IgD-negative memory B cell (primary cell): Measurements from ENCODE around the gene VWA7. TPM values are rescaled to one million over a fixed set of nuclear protein-coding genes. Genes with fewer than 3 reads are reported as not detected.

Experiments
- H3K27ac Mint-ChIP-seq, 3 donors: one replicate each; pipeline ENCODE4 v1.8.0; 2020 to 2022; ENCODE audit warnings: mild to moderate bottlenecking in 3 of 3, mixed read lengths in 3 of 3, moderate library complexity in 1 of 3
- H3K27me3 Mint-ChIP-seq: one replicate; pipeline ENCODE4 v1.8.0; 2021; ENCODE audit warnings: mixed read lengths
- H3K36me3 Mint-ChIP-seq: one replicate; pipeline ENCODE4 v1.8.0; 2020; ENCODE audit warnings: mild to moderate bottlenecking, mixed read lengths
- H3K4me1 Mint-ChIP-seq, 3 donors: one replicate each; pipeline ENCODE4 v1.8.0; 2020 to 2022; ENCODE audit warnings: mixed read lengths in 3 of 3, mild to moderate bottlenecking in 1 of 3
- H3K4me3 Mint-ChIP-seq, 4 donors: one replicate each; pipeline ENCODE4 v1.8.0; 2020 to 2022; ENCODE audit warnings: mild to moderate bottlenecking in 4 of 4, mixed read lengths in 4 of 4, moderate library complexity in 3 of 4
- H3K9me3 Mint-ChIP-seq, 3 donors: one replicate each; pipeline ENCODE4 v1.8.0; 2020 to 2021; ENCODE audit warnings: mixed read lengths in 3 of 3, mild to moderate bottlenecking in 1 of 3
- polyA plus RNA-seq: library from polyadenylated mRNA; unstranded; fragments of 300-500 nt; fragmentation: Illumina TruSeq; gene quantifications from one replicate; pipeline ENCODE4 v1.2.3, GENCODE V29; 2021

VWA7 gene
- polyA plus RNA-seq, 1 donor from 2014 or later: 2.6 TPM

- Mint-ChIP-seq H3K27me3 (peaks cover 2% of the 10 kb centered on the region), H3K27ac (peak overlapping the region; percentile 9 to 54 (median 19)), H3K4me1 (peaks cover 31 to 39% (median 35%) of the 10 kb centered on the region in 3 donors), H3K4me3 (peak overlapping the region in 2 of 4 donors; percentile 65 to 76), H3K36me3 (peaks cover 6% of the 10 kb centered on the region), H3K9me3 (no peaks in the 10 kb centered on the region)
These were observed 15.6 kb upstream of the VWA7 start for GRCh38 chr6:31792761-31793171.

GRCh38 chr6:31792090-31792374 lies 14.9 kb upstream of the VWA7 start:
- peak overlapping the region in 2 of 3 donors; percentile 19 to 58 for H3K27ac Mint-ChIP-seq
- H3K36me3 Mint-ChIP-seq: peaks cover 6% of the 10 kb centered on the region
- peaks cover 2% of the 10 kb centered on the region for H3K27me3 Mint-ChIP-seq
- no peaks in the 10 kb centered on the region for H3K9me3 Mint-ChIP-seq
- H3K4me3 Mint-ChIP-seq: peak overlapping the region in 2 of 4 donors; percentile 70 to 72
- peaks cover 23 to 33% (median 32%) of the 10 kb centered on the region in 3 donors for H3K4me1 Mint-ChIP-seq

- peak overlapping the region in 2 of 3 donors; percentile 58 to 85 for H3K27ac Mint-ChIP-seq
- peaks cover 2% of the 10 kb centered on the region for H3K27me3 Mint-ChIP-seq
- H3K4me3 Mint-ChIP-seq: peak overlapping the region in 3 of 4 donors; percentile 3 to 72 (median 70)
- H3K36me3 Mint-ChIP-seq: peaks cover 6% of the 10 kb centered on the region
- H3K4me1 Mint-ChIP-seq: peaks cover 22 to 31% (median 29%) of the 10 kb centered on the region in 3 donors
- no peaks in the 10 kb centered on the region for H3K9me3 Mint-ChIP-seq
These were observed 14.4 kb upstream of the VWA7 start for GRCh38 chr6:31791324-31792089.

- no peak overlapping the region for H3K4me3 Mint-ChIP-seq
- H3K9me3 Mint-ChIP-seq: no peaks in the 10 kb centered on the region
These were observed 8.3 kb upstream of the VWA7 start for GRCh38 chr6:31785475-31785874.

GRCh38 chr6:31784098-31784925 lies 7.2 kb upstream of the VWA7 start:
- Mint-ChIP-seq H3K27me3 (no peaks in the 10 kb centered on the region), H3K4me3 (no peak overlapping the region), H3K9me3 (no peaks in the 10 kb centered on the region), H3K36me3 (peaks cover 2% of the 10 kb centered on the region), H3K4me1 (peaks cover 2 to 9% (median 4%) of the 10 kb centered on the region in 3 donors), H3K27ac (peak overlapping the region; percentile 56 to 83 (median 68))

More at GRCh38 chr6:31785475-31785874, 8.3 kb upstream of the VWA7 start:
- Mint-ChIP-seq H3K4me1 (peaks cover 6 to 13% (median 10%) of the 10 kb centered on the region in 3 donors), H3K27me3 (no peaks in the 10 kb centered on the region), H3K36me3 (peaks cover 3% of the 10 kb centered on the region), H3K27ac (no peak overlapping the region)

GRCh38 chr6:31782126-31782855 lies 5.2 kb upstream of the VWA7 start:
- no peaks in the 10 kb centered on the region for H3K27me3 Mint-ChIP-seq
- H3K4me3 Mint-ChIP-seq: no peak overlapping the region
- H3K9me3 Mint-ChIP-seq: no peaks in the 10 kb centered on the region
- no peak overlapping the region for H3K27ac Mint-ChIP-seq
- H3K4me1 Mint-ChIP-seq: peaks cover 0 to 2% (median 1%) of the 10 kb centered on the region in 3 donors
- H3K36me3 Mint-ChIP-seq: peaks cover 2% of the 10 kb centered on the region

GRCh38 chr6:31781244-31782125 lies 4.4 kb upstream of the VWA7 start:
- Mint-ChIP-seq H3K36me3 (peaks cover 2% of the 10 kb centered on the region), H3K27me3 (no peaks in the 10 kb centered on the region), H3K4me1 (peaks cover 0 to 8% (median 7%) of the 10 kb centered on the region in 3 donors), H3K27ac (no peak overlapping the region), H3K4me3 (peak overlapping the region in 1 of 4 donors; percentile 79), H3K9me3 (no peaks in the 10 kb centered on the region)

GRCh38 chr6:31780507-31781243 lies 3.5 kb upstream of the VWA7 start:
- Mint-ChIP-seq H3K4me3 (no peak overlapping the region), H3K27me3 (no peaks in the 10 kb centered on the region), H3K27ac (no peak overlapping the region), H3K9me3 (no peaks in the 10 kb centered on the region), H3K36me3 (peaks cover 2% of the 10 kb centered on the region), H3K4me1 (peaks cover 0 to 11% (median 10%) of the 10 kb centered on the region in 3 donors)

GRCh38 chr6:31779908-31780307 lies 2.8 kb upstream of the VWA7 start:
- Mint-ChIP-seq H3K27me3 (no peaks in the 10 kb centered on the region), H3K4me3 (peak overlapping the region in 1 of 4 donors; percentile 60), H3K9me3 (no peaks in the 10 kb centered on the region), H3K36me3 (peaks cover 2% of the 10 kb centered on the region), H3K4me1 (peaks cover 0 to 12% (median 11%) of the 10 kb centered on the region in 3 donors), H3K27ac (no peak overlapping the region)

- peaks cover 0 to 11% (median 11%) of the 10 kb centered on the region in 3 donors for H3K4me1 Mint-ChIP-seq
- H3K27ac Mint-ChIP-seq: peak overlapping the region in 1 of 3 donors; percentile 63
- no peak overlapping the region for H3K4me3 Mint-ChIP-seq
- no peaks in the 10 kb centered on the region for H3K9me3 Mint-ChIP-seq
- no peaks in the 10 kb centered on the region for H3K36me3 Mint-ChIP-seq
- H3K27me3 Mint-ChIP-seq: no peaks in the 10 kb centered on the region
These were observed 2.1 kb upstream of the VWA7 start for GRCh38 chr6:31778999-31779885.

GRCh38 chr6:31778193-31778592 lies 1.1 kb upstream of the VWA7 start:
- peak overlapping the region in 1 of 4 donors; percentile 14 for H3K4me3 Mint-ChIP-seq
- no peaks in the 10 kb centered on the region for H3K9me3 Mint-ChIP-seq
- peak overlapping the region in 2 of 3 donors; percentile 77 to 81 for H3K27ac Mint-ChIP-seq
- no peaks in the 10 kb centered on the region for H3K36me3 Mint-ChIP-seq
- peaks cover 0 to 11% (median 11%) of the 10 kb centered on the region in 3 donors for H3K4me1 Mint-ChIP-seq
- H3K27me3 Mint-ChIP-seq: no peaks in the 10 kb centered on the region

- peak overlapping the region in 2 of 4 donors; percentile 14 to 72 for H3K4me3 Mint-ChIP-seq
These were observed 531 bp upstream of the VWA7 start for GRCh38 chr6:31777667-31778050.

More at GRCh38 chr6:31777667-31778050, 531 bp upstream of the VWA7 start:
- Mint-ChIP-seq H3K27ac (peak overlapping the region; percentile 77 to 84 (median 81)), H3K4me1 (peaks cover 0 to 11% (median 11%) of the 10 kb centered on the region in 3 donors), H3K27me3 (no peaks in the 10 kb centered on the region), H3K36me3 (no peaks in the 10 kb centered on the region), H3K9me3 (no peaks in the 10 kb centered on the region)
